K562 (cell line): ENCODE results near the gene TBL1XR1.

ENCODE experiments used
- EHMT2 ChIP-seq: fragments of 450-650 bp; IDR thresholded peaks from 2 replicates; pipeline ENCODE4 v1.6.1; 2018; ENCODE audit warnings: antibody characterized with exemption
- ILF3 ChIP-seq: fragments of 450-650 bp; IDR thresholded peaks from 2 replicates; pipeline ENCODE4 v1.6.1; 2018; ENCODE audit warnings: antibody characterized with exemption, mild to moderate bottlenecking, moderate library complexity, borderline replicate concordance
- ILK ChIP-seq: fragments of 450-650 bp; IDR thresholded peaks from 2 replicates; pipeline ENCODE4 v1.6.1; 2016; ENCODE audit warnings: missing genetic modification characterization, low read depth, mild to moderate bottlenecking, missing compliant biosample characterization, moderate library complexity, borderline replicate concordance
- RREB1 ChIP-seq: fragments of 250-450 bp; sonication (Bioruptor Pico); IDR thresholded peaks from 2 replicates; pipeline ENCODE4 v1.4.0; 2020
- TF ChIP-seq, protein P1 (sequence below): fragments of 250-450 bp; sonication (Bioruptor Pico); IDR thresholded peaks from 2 replicates; pipeline ENCODE4 v1.4.0; 2020; ENCODE audit warnings: borderline replicate concordance

DNA sequence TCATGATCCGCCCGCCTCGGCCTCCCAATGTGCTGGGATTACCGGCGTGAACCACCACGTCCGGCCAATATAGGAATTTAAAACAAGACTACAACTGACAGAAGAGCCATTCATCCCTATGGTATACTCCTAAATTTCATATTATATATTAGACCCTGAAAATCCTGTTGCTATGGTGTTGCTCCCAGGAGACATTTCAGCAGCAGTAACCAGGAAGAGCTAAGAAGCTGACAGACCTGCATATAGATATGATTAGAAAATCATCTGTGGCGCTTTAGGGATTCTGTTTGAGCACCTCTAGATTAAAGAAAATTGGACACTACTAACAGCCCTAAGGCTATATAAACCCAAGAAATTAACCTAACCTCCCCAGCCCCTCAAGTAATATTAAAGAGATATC is 38.8 kb downstream of the TBL1XR1 start:
- no peak for TF ChIP-seq RREB1 (CRISPR knock-in tag)
- TF ChIP-seq EHMT2: no peak
- TF ChIP-seq ILF3: no peak
- TF ChIP-seq, protein P1, sequence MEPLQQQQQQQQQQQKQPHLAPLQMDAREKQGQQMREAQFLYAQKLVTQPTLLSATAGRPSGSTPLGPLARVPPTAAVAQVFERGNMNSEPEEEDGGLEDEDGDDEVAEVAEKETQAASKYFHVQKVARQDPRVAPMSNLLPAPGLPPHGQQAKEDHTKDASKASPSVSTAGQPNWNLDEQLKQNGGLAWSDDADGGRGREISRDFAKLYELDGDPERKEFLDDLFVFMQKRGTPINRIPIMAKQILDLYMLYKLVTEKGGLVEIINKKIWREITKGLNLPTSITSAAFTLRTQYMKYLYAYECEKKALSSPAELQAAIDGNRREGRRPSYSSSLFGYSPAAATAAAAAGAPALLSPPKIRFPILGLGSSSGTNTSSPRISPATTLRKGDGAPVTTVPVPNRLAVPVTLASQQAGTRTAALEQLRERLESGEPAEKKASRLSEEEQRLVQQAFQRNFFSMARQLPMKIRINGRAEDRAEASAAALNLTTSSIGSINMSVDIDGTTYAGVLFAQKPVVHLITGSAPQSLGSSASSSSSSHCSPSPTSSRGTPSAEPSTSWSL (CRISPR knock-in tag): no peak
- no peak for TF ChIP-seq ILK
